ENCODE data around the gene MATN3. TPM values are rescaled to one million over a fixed set of nuclear protein-coding genes. Genes with fewer than 3 reads are reported as not detected.

MATN3 gene
- total and polyA plus RNA-seq, 2 of the 13 experiments (the other 11 are each of a cell fraction or from before 2014, with no cell fraction given) = 36.1 to 208 TPM

GRCh38 chr2:20005067-20005627 is 7.3 kb downstream of the MATN3 start (continued):
- TF ChIP-seq CREB1 (IDR thresholded peaks at IDR 0.05) (no peak), CREB1 (CRISPR knock-in tag; IDR thresholded peaks at IDR 0.05) (no peak), ZNF10 (CRISPR knock-in tag; IDR thresholded peaks at IDR 0.05; ENCODE audit: borderline replicate concordance, low read depth) (no peak), FOXP4 (CRISPR knock-in tag; IDR thresholded peaks at IDR 0.05) (peak; percentile 57; the same call in 1 of the 2 replicates), SNAPC4 (CRISPR knock-in tag; IDR thresholded peaks at IDR 0.05) (peak; percentile 71; the same call in 1 of the 2 replicates), PAX8 (CRISPR knock-in tag; IDR thresholded peaks at IDR 0.05; ENCODE audit: borderline replicate concordance) (no peak), ZMYM3 (CRISPR knock-in tag; IDR thresholded peaks at IDR 0.05) (no peak), SIX4 (CRISPR knock-in tag; IDR thresholded peaks at IDR 0.05) (peak; percentile 50; the same call in 1 of the 2 replicates), EED (CRISPR knock-in tag; IDR thresholded peaks at IDR 0.05) (no peak), GATAD2A (CRISPR knock-in tag; IDR thresholded peaks at IDR 0.05) (peak; percentile 74), ZNF432 (CRISPR knock-in tag; IDR thresholded peaks at IDR 0.05; ENCODE audit: borderline replicate concordance) (no peak), DPF2 (CRISPR knock-in tag; IDR thresholded peaks at IDR 0.05; ENCODE audit: borderline replicate concordance, low read depth) (no peak), MXD3 (CRISPR knock-in tag; IDR thresholded peaks at IDR 0.05) (no peak), NR0B2 (CRISPR knock-in tag; IDR thresholded peaks at IDR 0.05) (no peak), ZC3H13 (CRISPR knock-in tag; IDR thresholded peaks at IDR 0.05) (no peak), REST (IDR thresholded peaks at IDR 0.05; ENCODE audit: borderline replicate concordance in 1 of 2, low read depth in 1 of 2, low read length in 2 of 2) (no peak), MATR3 (CRISPR knock-in tag; IDR thresholded peaks at IDR 0.05) (no peak), CHD2 (IDR thresholded peaks at IDR 0.05; ENCODE audit: low read depth, low read length) (no peak), CENPX (CRISPR knock-in tag; IDR thresholded peaks at IDR 0.05) (no peak)

Data from HepG2 (cell line).